ENCODE results near the gene LAMA4. TPM values are rescaled to one million over a fixed set of nuclear protein-coding genes. Genes with fewer than 3 reads are reported as not detected.

Gene LAMA4
- total and polyA plus RNA-seq, 4 donors = 28.4 to 261 (median 79.8) TPM

DNA sequence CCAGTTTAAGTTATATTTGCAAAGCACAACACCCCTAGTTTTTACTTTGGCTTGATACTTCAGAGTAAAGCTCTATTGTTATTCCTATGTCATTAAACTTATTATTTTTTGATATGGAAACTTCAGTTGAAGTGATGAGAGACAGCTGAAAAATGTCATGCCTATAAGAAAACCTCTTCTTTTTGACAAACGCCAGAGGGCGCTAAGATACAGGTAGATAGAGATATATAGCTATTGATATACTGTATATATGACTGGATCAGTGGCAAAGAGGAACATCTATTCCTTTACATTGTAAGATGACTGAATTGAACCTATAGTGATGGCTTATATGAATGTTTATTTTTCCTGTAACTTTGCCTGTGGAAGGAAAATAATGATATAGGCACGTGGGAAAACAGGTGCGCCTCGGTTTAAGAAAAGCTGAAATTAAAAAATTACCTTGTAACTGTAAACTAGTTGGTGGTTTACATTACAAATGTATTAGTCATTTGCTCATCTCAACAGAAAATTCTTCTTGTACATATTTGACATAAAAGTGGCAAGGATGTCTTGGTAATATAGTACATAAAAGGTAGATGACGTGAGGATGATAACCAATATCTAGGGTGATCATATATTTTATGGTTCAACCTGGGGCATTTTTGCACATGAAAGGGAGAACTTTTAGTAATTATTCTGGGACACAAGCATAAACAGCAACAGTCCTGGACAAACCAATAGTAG, 74.1 kb downstream of the LAMA4 start:
- H3K4me3 ChIP-seq = no peak overlapping the region
- 59 to 60% methylated on average over 6 of the region's 6 CpGs for WGBS, 2 donors
- no peaks in the 10 kb centered on the region for H3K27me3 ChIP-seq (ENCODE audit: control insufficient read depth in 3 of 3, insufficient read depth in 3 of 3, low read length in 2 of 3)
- no peak overlapping the region for H3K27ac ChIP-seq (ENCODE audit: low read depth in 1 of 2, low read length in 1 of 2)
- peak; percentile 68 for ATAC-seq (ENCODE audit: insufficient read depth, low FRiP score)
- peak; percentile 42 to 93 (median 88) for DNase-seq
- H3K36me3 ChIP-seq (ENCODE audit: control insufficient read depth in 4 of 4, insufficient read depth in 4 of 4, low read length in 4 of 4) = peaks cover 0 to 54% (median 19%) of the 10 kb centered on the region in 4 donors
- peaks cover 0 to 9% (median 0%) of the 10 kb centered on the region in 5 donors for H3K4me1 ChIP-seq (ENCODE audit: control insufficient read depth in 5 of 5, insufficient read depth in 5 of 5, low read length in 5 of 5)
- no peaks in the 10 kb centered on the region for H3K9me3 ChIP-seq (ENCODE audit: control insufficient read depth in 4 of 4, insufficient read depth in 3 of 4, low read length in 3 of 4)
- no peak overlapping the region for H3K9ac ChIP-seq (ENCODE audit: insufficient read depth in 1 of 2, low read length in 2 of 2)
- TF ChIP-seq CTCF (IDR thresholded peaks at IDR 0.05; ENCODE audit: control extremely low read depth, extremely low read depth) = peak; percentile 26

DNA sequence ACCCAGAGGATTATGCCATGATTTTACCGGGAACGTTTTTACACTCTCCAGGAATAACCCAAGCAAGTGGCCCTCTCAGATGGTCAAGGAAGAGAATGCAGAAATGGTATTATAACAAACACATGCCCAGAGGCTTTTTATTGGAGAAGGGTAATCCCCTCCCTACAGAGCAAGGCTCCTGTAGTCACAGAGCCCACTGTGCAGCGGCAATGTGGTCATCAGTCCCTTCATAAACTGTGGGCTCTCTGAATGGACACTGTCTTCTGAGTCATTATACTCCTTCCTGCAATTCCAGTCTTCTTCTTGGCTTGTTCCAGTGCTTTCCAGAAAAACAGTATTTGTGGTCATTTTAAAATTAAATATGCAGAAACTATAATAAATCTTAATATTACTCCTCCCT, 74.7 kb downstream of the LAMA4 start:
- H3K4me3 ChIP-seq = no peak overlapping the region
- no peaks in the 10 kb centered on the region for H3K9me3 ChIP-seq (ENCODE audit: control insufficient read depth in 4 of 4, insufficient read depth in 3 of 4, low read length in 3 of 4)
- H3K9ac ChIP-seq (ENCODE audit: insufficient read depth in 1 of 2, low read length in 2 of 2) = no peak overlapping the region
- 74 to 85% methylated on average over 3 of the region's 3 CpGs for WGBS, 2 donors
- DNase-seq (no peak), ATAC-seq (ENCODE audit: insufficient read depth, low FRiP score) (no peak)
- H3K27me3 ChIP-seq (ENCODE audit: control insufficient read depth in 3 of 3, insufficient read depth in 3 of 3, low read length in 2 of 3) = no peaks in the 10 kb centered on the region
- TF ChIP-seq CTCF (IDR thresholded peaks at IDR 0.05; ENCODE audit: control extremely low read depth, extremely low read depth) = no peak
- H3K4me1 ChIP-seq (ENCODE audit: control insufficient read depth in 5 of 5, insufficient read depth in 5 of 5, low read length in 5 of 5) = peaks cover 0 to 9% (median 0%) of the 10 kb centered on the region in 5 donors
- no peak overlapping the region for H3K27ac ChIP-seq (ENCODE audit: low read depth in 1 of 2, low read length in 1 of 2)
- H3K36me3 ChIP-seq (ENCODE audit: control insufficient read depth in 4 of 4, insufficient read depth in 4 of 4, low read length in 4 of 4) = peaks cover 0 to 55% (median 23%) of the 10 kb centered on the region in 4 donors

- Histone ChIP-seq H3K36me3 (ENCODE audit: control insufficient read depth in 4 of 4, insufficient read depth in 4 of 4, low read length in 4 of 4) (peaks cover 0 to 61% (median 25%) of the 10 kb centered on the region in 4 donors), H3K27me3 (ENCODE audit: control insufficient read depth in 3 of 3, insufficient read depth in 3 of 3, low read length in 2 of 3) (no peaks in the 10 kb centered on the region), H3K4me1 (ENCODE audit: control insufficient read depth in 5 of 5, insufficient read depth in 5 of 5, low read length in 5 of 5) (peaks cover 0 to 9% (median 0%) of the 10 kb centered on the region in 5 donors), H3K4me3 (no peak overlapping the region), H3K9ac (ENCODE audit: insufficient read depth in 1 of 2, low read length in 2 of 2) (no peak overlapping the region), H3K9me3 (ENCODE audit: control insufficient read depth in 4 of 4, insufficient read depth in 3 of 4, low read length in 3 of 4) (no peaks in the 10 kb centered on the region), H3K27ac (ENCODE audit: low read depth in 1 of 2, low read length in 1 of 2) (no peak overlapping the region)
- ATAC-seq (ENCODE audit: insufficient read depth, low FRiP score) (no peak), DNase-seq (peak; percentile 50 to 74 (median 71))
- WGBS, 2 donors = 82 to 95% methylated on average over 2 of the region's 2 CpGs
- no peak for TF ChIP-seq CTCF (IDR thresholded peaks at IDR 0.05; ENCODE audit: control extremely low read depth, extremely low read depth)
Measured at GRCh38 chr6:112178846-112179245, 75.5 kb downstream of the LAMA4 start.

All from lung (tissue), 12 donors.